Right lung (tissue), 5 donors: ENCODE data around the gene LYPD5. TPM values are rescaled to one million over a fixed set of nuclear protein-coding genes. Genes with fewer than 3 reads are reported as not detected.

Experiments used
- DNase-seq, 2 donors: peaks; one replicate each; pipeline ENCODE4 v3.0.0-alpha.2; 2013
- polyA plus RNA-seq, 5 donors: library from polyadenylated mRNA; unstranded; fragments of 120-200 nt; gene quantifications; one replicate each; pipeline versions ENCODE4 v1.2.1 to v1.2.3, GENCODE V29; 2013; ENCODE audit warnings: inconsistent platforms in 1 of 5, low replicate concordance in 1 of 5; ENCODE audit not compliant: insufficient read length in 5 of 5, insufficient read depth in 1 of 5

LYPD5 gene
- polyA plus RNA-seq, 5 donors = 0.30 to 0.49 (median 0.40) TPM

- DNase-seq = peak; percentile 99
Observed at GRCh38 chr19:43754503-43755255, 47.6 kb downstream of the LYPD5 start, which contains the start of gene SMG9. Gene SMG9, minus strand, starts transcription at chr19:43754962. Its CDS starts 4,221 bp downstream, at chr19:43750741.

GRCh38 chr19:43754253-43754502 lies 48.1 kb downstream of the LYPD5 start:
- DNase-seq = no peak

GRCh38 chr19:43752287-43752875 lies 49.9 kb downstream of the LYPD5 start:
- DNase-seq = no peak

- DNase-seq = no peak
Observed at GRCh38 chr19:43751466-43752220, 50.6 kb downstream of the LYPD5 start.

- DNase-seq = no peak
Observed at GRCh38 chr19:43749898-43750297, 52.3 kb downstream of the LYPD5 start.

- DNase-seq = no peak
Observed at GRCh38 chr19:43749152-43749551, 53.1 kb downstream of the LYPD5 start.

GRCh38 chr19:43748685-43749084 lies 53.6 kb downstream of the LYPD5 start:
- DNase-seq = no peak

GRCh38 chr19:43748205-43748594 lies 54.0 kb downstream of the LYPD5 start:
- no peak for DNase-seq

- DNase-seq = no peak
Observed at GRCh38 chr19:43747557-43748204, 54.6 kb downstream of the LYPD5 start.

Other genes starting within 250 kb of the LYPD5 start
- 10 to 100 TPM; 50.7 to 61.1 (median 54.6) TPM for gene XRCC1, start 226.9 kb downstream of the LYPD5 start, polyA plus RNA-seq
- gene PINLYP, start 226.6 kb downstream of the LYPD5 start, polyA plus RNA-seq = 10 to 100 TPM; 17.1 to 20.5 (median 18.2) TPM
- 10 to 100 TPM; 14.6 to 19.0 (median 16.1) TPM for gene IRGQ, start 206.3 kb downstream of the LYPD5 start, polyA plus RNA-seq
- gene ZNF576, start 205.9 kb downstream of the LYPD5 start, polyA plus RNA-seq = 10 to 100 TPM in 3 of 5 donors, 1 to 10 TPM in 2; 10.0 to 14.4 (median 10.6) TPM
- 1 to 10 TPM; 1.6 to 3.0 (median 1.7) TPM for gene SRRM5, start 190.4 kb downstream of the LYPD5 start, polyA plus RNA-seq
- gene ZNF428, start 182.8 kb downstream of the LYPD5 start, polyA plus RNA-seq = 100 to 1,000 TPM in 1 of 5 donors, 10 to 100 TPM in 4; 72.1 to 136 (median 77.7) TPM
- 10 to 100 TPM; 17.5 to 25.8 (median 19.2) TPM for gene CADM4, start 162.6 kb downstream of the LYPD5 start, polyA plus RNA-seq
- gene PLAUR, start 132.3 kb downstream of the LYPD5 start, polyA plus RNA-seq = 10 to 100 TPM; 13.4 to 19.9 (median 17.2) TPM
- not detected for gene IRGC, start 86.4 kb downstream of the LYPD5 start, polyA plus RNA-seq
- gene SMG9, start 47.5 kb downstream of the LYPD5 start, polyA plus RNA-seq = 10 to 100 TPM; 49.8 to 70.9 (median 54.0) TPM
- 1 to 10 TPM; 1.3 to 2.6 (median 1.6) TPM for gene KCNN4, start 21.5 kb downstream of the LYPD5 start, polyA plus RNA-seq
- gene ZNF283, start 24.9 kb upstream of the LYPD5 start, polyA plus RNA-seq = 10 to 100 TPM; 10.0 to 24.2 (median 22.8) TPM
- 10 to 100 TPM; 13.9 to 23.3 (median 20.9) TPM for gene ZNF404, start 81.5 kb upstream of the LYPD5 start, polyA plus RNA-seq
- gene ZNF45, start 132.8 kb upstream of the LYPD5 start, polyA plus RNA-seq = 10 to 100 TPM; 23.8 to 36.1 (median 31.1) TPM
- gene ZNF221, start 148.8 kb upstream of the LYPD5 start, polyA plus RNA-seq = 1 to 10 TPM; 2.8 to 9.4 (median 9.0) TPM
- gene ZNF155, start 181.7 kb upstream of the LYPD5 start, polyA plus RNA-seq = 10 to 100 TPM; 14.2 to 21.3 (median 17.9) TPM
- 10 to 100 TPM in 1 of 5 donors, 1 to 10 TPM in 4; 7.4 to 10.7 (median 8.8) TPM for gene ZNF230, start 200.5 kb upstream of the LYPD5 start, polyA plus RNA-seq
- 10 to 100 TPM in 4 of 5 donors, 1 to 10 TPM in 1; 9.3 to 13.3 (median 11.4) TPM for gene ZNF222, start 222.9 kb upstream of the LYPD5 start, polyA plus RNA-seq
- 10 to 100 TPM; 11.1 to 20.0 (median 13.8) TPM for gene ZNF223, start 249.6 kb upstream of the LYPD5 start, polyA plus RNA-seq